HL-60 (cell line): ENCODE data around the gene CAMSAP3.

Experiments
- DNase-seq, 2 experiments: peaks; one replicate each; pipeline ENCODE4 v3.0.0-alpha.2; 2010 to 2020; ENCODE audit warnings: low read depth in 1 of 2, low spot score in 1 of 2
- H3K27ac ChIP-seq: fragments of 250-450 bp; sonication (Bioruptor Pico); replicated peaks from 2 replicates; pipeline ENCODE4 v1.5.1; 2020; ENCODE audit warnings: mild to moderate bottlenecking, moderate library complexity
- H3K27me3 ChIP-seq: fragments of 250-450 bp; sonication (Bioruptor Pico); 2 replicates; pipeline ENCODE4 v1.5.1; 2021; ENCODE audit warnings: mild to moderate bottlenecking, moderate library complexity; ENCODE audit not compliant: insufficient read depth, poor library complexity, severe bottlenecking
- H3K4me3 ChIP-seq: replicated peaks from 2 replicates; pipeline ENCODE4 v1.5.1; 2011; ENCODE audit warnings: mild to moderate bottlenecking, control low read depth, low read length; ENCODE audit not compliant: insufficient read depth
- CTCF ChIP-seq: IDR thresholded peaks from one replicate; pipeline ENCODE4 v1.5.1; 2011; ENCODE audit warnings: low read length, control low read depth, inconsistent platforms; ENCODE audit not compliant: insufficient read depth
- GABPA ChIP-seq: IDR thresholded peaks from 2 replicates; pipeline ENCODE4 v1.6.1; 2012; ENCODE audit warnings: low read depth
- POLR2AphosphoS5 ChIP-seq: IDR thresholded peaks from 2 replicates; pipeline ENCODE4 v1.6.1; 2012; ENCODE audit warnings: low read depth
- REST ChIP-seq: IDR thresholded peaks from 2 replicates; pipeline ENCODE4 v1.6.1; 2012; ENCODE audit warnings: low read depth; ENCODE audit not compliant: insufficient replicate concordance
- SPI1 ChIP-seq: IDR thresholded peaks from 2 replicates; pipeline ENCODE4 v1.6.1; 2012; ENCODE audit warnings: low read depth, mild to moderate bottlenecking, borderline replicate concordance

The CAMSAP3 gene

GRCh38 chr19:7590256-7590655, 5.4 kb upstream of the CAMSAP3 start:
- Histone ChIP-seq H3K27me3 (peaks cover 15% of the 10 kb centered on the region), H3K27ac (no peak overlapping the region), H3K4me3 (no peak overlapping the region)
- no peak for DNase-seq
- no peak for TF ChIP-seq CTCF
- TF ChIP-seq REST = no peak
- TF ChIP-seq SPI1 = no peak
- no peak for TF ChIP-seq GABPA

- Histone ChIP-seq H3K27ac (no peak overlapping the region), H3K27me3 (peaks cover 30% of the 10 kb centered on the region), H3K4me3 (peak overlapping the region; percentile 44)
- TF ChIP-seq GABPA (no peak), REST (no peak), CTCF (no peak), POLR2AphosphoS5 (no peak), SPI1 (no peak)
- DNase-seq = no peak
Observed at GRCh38 chr19:7596211-7596937, 711 bp downstream of the CAMSAP3 start.

DNA sequence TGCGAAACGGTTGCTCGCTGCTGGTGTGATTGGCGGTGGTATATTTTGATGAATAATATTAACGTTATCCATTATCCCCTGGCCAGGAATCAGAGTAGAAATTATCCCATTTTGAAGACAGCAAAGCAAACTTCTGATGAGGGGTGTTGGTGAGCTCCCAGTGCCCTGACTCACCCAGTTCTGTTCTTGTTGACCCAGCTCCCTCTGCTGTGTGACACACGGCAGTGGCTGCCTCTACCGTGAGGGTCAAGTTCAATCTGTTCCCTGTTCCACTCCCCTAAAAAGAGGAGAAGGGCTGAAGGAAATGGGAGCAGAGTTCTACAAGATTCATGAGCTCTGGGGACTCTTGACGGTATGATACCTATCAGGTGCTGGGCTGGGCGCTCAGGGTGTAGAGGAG, 2.0 kb downstream of the CAMSAP3 start:
- Histone ChIP-seq H3K27ac (no peak overlapping the region), H3K4me3 (no peak overlapping the region), H3K27me3 (peaks cover 32% of the 10 kb centered on the region)
- TF ChIP-seq SPI1 = no peak
- DNase-seq = no peak

- Histone ChIP-seq H3K4me3 (no peak overlapping the region), H3K27ac (no peak overlapping the region), H3K27me3 (peaks cover 32% of the 10 kb centered on the region)
- TF ChIP-seq CTCF (no peak), REST (no peak), SPI1 (no peak), GABPA (no peak), POLR2AphosphoS5 (no peak)
- no peak for DNase-seq
Observed at GRCh38 chr19:7598180-7598579, 2.5 kb downstream of the CAMSAP3 start.
